RKO (cell line): Measurements from ENCODE around the gene HIGD1B.

Experiments used
- DNase-seq: peaks from one replicate; pipeline ENCODE4 v3.0.0-alpha.2; 2016; ENCODE audit warnings: low spot score

The HIGD1B gene

GRCh38 chr17:44878627-44879221 lies 31.0 kb downstream of the HIGD1B start:
- DNase-seq: peak; percentile 57

DNA sequence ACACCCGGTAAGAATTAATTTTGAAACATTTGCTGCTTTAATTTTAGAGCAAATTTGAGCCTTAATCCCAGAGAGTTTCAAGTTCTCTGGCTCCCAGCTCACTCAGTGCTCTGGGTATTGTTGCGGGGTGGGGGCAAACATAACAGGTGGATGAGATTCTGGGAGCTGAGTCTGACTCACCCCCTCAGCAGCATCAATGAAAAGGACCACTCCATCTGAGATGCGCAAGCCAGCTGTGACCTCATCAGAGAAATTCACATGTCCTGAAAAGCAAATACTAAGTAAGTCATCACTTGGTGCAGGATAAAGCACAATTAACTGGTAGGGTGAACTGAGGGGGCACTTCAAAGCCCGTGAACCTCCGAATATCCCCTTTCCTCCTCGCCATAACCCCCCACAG lies 31.7 kb downstream of the HIGD1B start:
- DNase-seq: no peak

GRCh38 chr17:44880062-44880461 lies 32.4 kb downstream of the HIGD1B start:
- DNase-seq: no peak

DNA sequence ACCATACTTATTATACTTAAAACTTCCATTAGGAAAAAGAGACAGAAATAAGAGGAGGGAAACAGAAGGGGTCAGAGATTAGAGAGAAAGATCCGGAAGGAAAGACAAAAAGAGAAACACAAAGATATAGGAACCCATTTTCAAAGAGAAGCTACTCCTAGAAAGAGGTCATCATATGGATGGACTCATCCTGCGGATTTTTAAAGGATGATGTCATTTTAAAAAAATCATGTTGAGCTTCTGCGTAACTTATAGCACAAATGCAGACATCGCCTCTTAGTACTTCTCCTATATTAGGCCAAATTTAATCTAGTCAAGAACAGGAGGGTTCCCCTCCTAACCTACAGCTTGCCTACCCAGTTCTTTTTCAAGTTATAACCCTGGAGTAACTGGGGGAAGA lies 33.5 kb downstream of the HIGD1B start:
- no peak for DNase-seq

DNA sequence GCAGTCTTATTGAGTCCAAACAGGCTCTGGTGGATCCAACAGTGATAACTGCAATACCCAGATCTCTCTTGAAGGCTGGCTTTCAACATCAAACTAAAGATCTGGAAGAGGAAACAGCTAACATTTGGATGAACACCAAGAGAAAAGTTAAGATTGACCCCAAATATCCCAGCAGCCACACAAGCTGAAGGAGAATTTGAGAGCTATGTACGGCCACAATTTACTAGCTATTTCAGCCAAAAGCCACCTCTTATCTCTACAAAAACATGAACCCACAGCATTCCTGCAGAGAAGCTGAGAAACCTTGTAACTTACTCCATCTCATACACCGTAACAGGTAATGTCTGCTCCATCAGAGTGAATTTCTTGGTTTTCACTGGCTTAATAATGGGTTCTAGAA lies 37.3 kb downstream of the HIGD1B start:
- DNase-seq: no peak

- no peak for DNase-seq
Observed at GRCh38 chr17:44887016-44887415, 39.3 kb downstream of the HIGD1B start.

DNA sequence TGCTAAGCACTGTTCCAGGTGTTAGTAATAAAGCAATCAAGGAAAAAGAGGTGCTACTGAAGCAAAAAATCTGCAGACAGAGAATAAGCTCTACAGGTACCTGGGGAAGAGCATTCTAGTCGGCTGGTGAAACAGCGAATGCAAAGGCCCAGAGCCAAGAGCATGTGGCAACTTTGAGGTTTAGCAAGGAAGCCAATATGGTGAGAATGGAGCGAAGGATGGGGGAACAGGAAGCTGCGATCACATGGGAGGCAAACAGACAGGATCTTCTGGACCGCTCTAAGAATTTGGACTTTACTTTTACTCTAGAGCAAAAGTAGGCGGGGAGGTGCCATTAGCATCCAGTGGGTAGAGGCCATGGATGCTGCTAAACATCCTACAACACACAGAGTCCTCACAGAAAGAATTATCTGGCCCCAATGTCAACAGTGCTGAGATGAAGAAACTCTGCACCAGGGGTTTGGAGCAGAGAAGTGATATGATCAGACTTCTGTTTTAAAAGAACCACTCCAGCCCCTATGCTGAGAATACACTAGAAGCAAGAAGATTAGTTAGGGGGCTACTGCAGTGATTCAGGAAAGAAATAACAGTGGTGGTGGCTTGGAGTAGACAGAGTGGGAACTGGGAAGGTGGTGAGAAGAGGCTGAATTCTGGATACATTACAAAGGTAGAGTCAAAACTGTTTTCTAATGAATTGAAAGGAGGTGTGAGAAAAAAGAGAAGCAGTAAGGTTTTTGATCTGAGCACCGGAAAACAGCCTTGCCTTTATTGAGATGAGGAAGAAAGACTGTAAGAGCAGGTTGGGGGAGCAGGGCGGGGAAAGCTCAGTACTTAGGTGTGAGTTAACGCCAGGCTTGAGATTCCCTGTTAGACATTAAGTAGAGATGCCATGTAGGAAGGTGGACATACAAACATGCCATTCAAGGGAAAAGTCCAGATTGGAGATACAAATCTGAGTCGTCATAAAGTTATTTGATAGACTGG lies 40.6 kb downstream of the HIGD1B start:
- DNase-seq: no peak

DNA sequence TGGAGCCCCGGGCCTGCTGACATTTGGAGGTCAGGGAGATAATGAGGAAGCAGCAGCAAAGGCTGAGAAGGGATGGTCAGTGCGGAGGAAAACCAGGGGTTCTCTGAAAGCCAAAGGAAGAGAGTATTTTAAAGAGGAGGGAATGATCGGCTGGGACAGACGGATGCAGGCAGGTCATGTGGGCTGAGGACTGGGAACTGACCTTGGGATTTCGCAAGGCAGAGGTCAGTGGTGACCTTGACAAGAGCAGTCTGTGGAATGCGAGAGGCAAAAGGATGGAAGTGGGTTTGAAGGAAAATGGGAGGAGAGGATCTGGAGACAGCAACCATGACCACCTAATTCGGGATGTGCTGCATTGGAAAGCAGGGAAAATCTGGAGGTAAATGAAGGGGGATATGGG lies 41.3 kb downstream of the HIGD1B start:
- DNase-seq: no peak

GRCh38 chr17:44892250-44892649 lies 44.6 kb downstream of the HIGD1B start:
- DNase-seq: no peak

DNA sequence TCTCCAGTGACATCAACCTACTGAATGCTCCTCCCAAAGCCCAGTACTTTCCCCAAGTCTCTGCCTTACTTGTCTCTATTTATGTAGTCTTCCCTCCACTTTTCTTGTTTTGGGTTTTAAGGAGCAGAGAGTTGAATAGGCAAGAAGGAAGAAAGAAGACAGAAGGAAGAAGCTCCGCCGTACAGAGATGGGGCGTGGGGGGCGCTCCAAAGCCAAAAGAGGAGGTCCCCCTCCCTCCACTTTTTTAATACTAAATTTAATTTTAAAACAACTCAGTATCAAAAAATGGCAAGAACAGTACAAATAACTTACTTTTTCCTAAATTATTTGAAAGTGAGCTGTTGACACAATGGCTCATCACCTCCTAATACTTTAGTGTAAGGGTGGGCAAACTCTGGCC lies 47.0 kb downstream of the HIGD1B start:
- no peak for DNase-seq

DNA sequence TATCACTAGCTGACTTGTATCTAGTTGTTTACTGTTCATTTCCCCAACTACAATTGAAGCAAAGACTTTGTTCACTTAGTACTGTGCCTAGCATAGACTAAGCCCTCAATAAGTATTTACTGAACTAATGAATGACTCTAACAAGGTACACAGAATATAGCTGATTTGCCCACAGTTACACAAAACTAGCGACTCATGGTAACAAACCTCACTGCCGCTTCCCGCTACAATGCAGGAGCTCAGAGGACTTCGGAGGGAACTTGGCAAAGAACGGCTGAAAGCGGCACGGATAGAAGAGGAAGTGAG lies 51.0 kb downstream of the HIGD1B start:
- DNase-seq: peak; percentile 79

GRCh38 chr17:44899074-44899782 lies 51.5 kb downstream of the HIGD1B start, which contains the start of gene EFTUD2:
TSS of gene EFTUD2 (minus strand) at chr17:44899445. CDS start at chr17:44894521, 4,924 bp downstream.
- DNase-seq: peak; percentile 91
